Adrenal gland (tissue), 5 donors: ENCODE data around the gene COQ8B.

Experiments used
- CTCF ChIP-seq, 6 experiments: fragments of 450-650 bp in 4 of 6; fragments of 200-600 bp in 2 of 6; sonication (generic) in 1 of 6; IDR thresholded peaks; 1 replicate in 5 of 6; 2 replicates in 1 of 6; pipeline versions ENCODE4 v1.5.1 to v1.8.0; 2016 to 2021; ENCODE audit warnings: antibody characterized with exemption in 6 of 6, mild to moderate bottlenecking in 2 of 6, moderate library complexity in 1 of 6
- POLR2A ChIP-seq, 2 donors: fragments of 450-650 bp; IDR thresholded peaks; one replicate each; pipeline ENCODE4 v1.6.1; 2017; ENCODE audit warnings: antibody characterized with exemption in 2 of 2, mild to moderate bottlenecking in 2 of 2, moderate library complexity in 1 of 2
- donor health status: DM: no; HTN: no; CAD: no.

GRCh38 chr19:40674291-40674690 lies 42.4 kb downstream of the COQ8B start:
- TF ChIP-seq CTCF (IDR thresholded peaks at IDR 0.05), result no peak
- TF ChIP-seq POLR2A (IDR thresholded peaks at IDR 0.05), result no peak
